ENCODE measurements around the gene SLC22A12.

The SLC22A12 gene

DNA sequence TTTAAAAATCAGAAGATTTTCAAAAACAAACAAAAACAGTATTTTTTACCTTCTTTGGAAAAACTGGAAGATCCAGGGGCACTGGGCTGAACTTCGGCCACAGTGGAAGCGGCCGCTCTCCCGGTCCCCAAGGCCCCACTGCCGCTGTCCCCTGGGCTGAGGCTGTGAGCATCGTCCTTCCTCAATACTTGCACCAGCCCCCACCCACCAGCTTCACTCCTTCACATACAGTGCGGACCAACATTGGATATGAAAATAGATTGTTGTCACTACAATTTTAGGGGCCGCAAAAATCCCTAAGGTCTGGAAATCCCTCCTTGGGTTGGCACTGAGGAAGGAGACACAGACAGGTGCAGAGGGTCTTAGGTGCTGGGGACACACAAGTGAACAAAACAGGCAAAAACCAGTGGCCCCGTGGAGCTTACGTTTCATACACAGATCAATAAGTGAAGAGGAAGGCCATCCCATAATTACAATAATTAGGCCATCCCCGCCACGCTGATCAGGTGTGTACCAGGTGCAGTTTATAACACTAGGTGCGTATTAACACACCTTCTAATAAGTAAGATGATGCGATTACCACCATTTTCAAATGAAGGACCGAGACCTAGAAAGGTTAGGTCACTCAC is 28.2 kb upstream of the SLC22A12 start:
- Histone ChIP-seq H3K9me3 (ENCODE audit: control insufficient read depth, low read length) (no peaks in the 10 kb centered on the region), H2AFZ (no peak overlapping the region), H3K36me3 (ENCODE audit: control insufficient read depth, insufficient read depth, low read length) (no peaks in the 10 kb centered on the region), H3K9ac (no peak overlapping the region), H3K4me1 (no peaks in the 10 kb centered on the region), H3K4me3 (ENCODE audit: low read depth, low read length) (no peak overlapping the region), H3K79me2 (no peaks in the 10 kb centered on the region), H3K27ac (no peak overlapping the region), H3K27me3 (ENCODE audit: control insufficient read depth, insufficient read depth, low read length) (no peaks in the 10 kb centered on the region), H3K4me2 (ENCODE audit: low read length) (no peak overlapping the region)
- TF ChIP-seq, protein P1, sequence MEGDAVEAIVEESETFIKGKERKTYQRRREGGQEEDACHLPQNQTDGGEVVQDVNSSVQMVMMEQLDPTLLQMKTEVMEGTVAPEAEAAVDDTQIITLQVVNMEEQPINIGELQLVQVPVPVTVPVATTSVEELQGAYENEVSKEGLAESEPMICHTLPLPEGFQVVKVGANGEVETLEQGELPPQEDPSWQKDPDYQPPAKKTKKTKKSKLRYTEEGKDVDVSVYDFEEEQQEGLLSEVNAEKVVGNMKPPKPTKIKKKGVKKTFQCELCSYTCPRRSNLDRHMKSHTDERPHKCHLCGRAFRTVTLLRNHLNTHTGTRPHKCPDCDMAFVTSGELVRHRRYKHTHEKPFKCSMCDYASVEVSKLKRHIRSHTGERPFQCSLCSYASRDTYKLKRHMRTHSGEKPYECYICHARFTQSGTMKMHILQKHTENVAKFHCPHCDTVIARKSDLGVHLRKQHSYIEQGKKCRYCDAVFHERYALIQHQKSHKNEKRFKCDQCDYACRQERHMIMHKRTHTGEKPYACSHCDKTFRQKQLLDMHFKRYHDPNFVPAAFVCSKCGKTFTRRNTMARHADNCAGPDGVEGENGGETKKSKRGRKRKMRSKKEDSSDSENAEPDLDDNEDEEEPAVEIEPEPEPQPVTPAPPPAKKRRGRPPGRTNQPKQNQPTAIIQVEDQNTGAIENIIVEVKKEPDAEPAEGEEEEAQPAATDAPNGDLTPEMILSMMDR (IDR thresholded peaks at IDR 0.05): no peak

DNA sequence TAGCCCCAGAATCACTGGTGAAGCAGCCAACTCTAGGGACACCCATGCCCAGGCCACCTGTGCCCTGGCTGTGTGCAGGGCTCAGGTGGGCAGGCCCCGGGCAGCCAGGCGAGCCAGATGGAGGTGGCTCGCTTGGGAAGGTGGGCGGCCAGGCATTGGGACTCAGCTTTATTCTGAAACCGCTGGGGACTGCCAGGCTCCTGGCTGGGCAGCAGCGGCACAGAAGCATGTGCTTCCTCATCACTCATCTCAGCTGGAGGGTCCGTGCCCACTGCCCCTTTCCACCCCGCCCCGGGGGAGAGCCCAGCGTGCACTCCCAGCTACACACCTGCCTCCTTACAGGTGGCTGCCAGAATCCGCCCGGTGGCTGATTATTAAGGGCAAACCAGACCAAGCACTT is 27.1 kb upstream of the SLC22A12 start:
- H3K27ac ChIP-seq: no peak overlapping the region
- no peaks in the 10 kb centered on the region for H3K27me3 ChIP-seq (ENCODE audit: control insufficient read depth, insufficient read depth, low read length)
- no peak overlapping the region for H3K9ac ChIP-seq
- H2AFZ ChIP-seq: no peak overlapping the region
- no peak overlapping the region for H3K4me3 ChIP-seq (ENCODE audit: low read depth, low read length)
- TF ChIP-seq, protein P1 (IDR thresholded peaks at IDR 0.05): no peak
- no peak overlapping the region for H3K4me2 ChIP-seq (ENCODE audit: low read length)
- H3K36me3 ChIP-seq (ENCODE audit: control insufficient read depth, insufficient read depth, low read length): no peaks in the 10 kb centered on the region
- H3K79me2 ChIP-seq: no peaks in the 10 kb centered on the region
- no peaks in the 10 kb centered on the region for H3K4me1 ChIP-seq
- H3K9me3 ChIP-seq (ENCODE audit: control insufficient read depth, low read length): no peaks in the 10 kb centered on the region

DNA sequence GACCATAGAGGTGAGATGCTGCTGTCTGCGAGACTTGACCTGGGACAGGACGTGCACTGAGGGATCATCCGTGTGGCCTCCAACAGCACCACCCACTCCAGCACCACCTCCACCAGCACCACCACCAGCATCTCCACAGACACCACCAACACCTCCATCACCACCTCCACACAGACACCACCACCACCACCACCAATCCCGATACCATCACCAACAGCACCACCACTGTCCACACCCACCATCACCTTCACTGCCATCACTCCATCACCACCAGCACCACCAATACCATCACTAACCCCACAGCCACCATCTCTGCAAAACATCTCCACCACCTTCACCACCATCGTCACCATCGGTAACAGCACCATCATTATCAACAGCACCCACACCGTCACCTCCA is 26.6 kb upstream of the SLC22A12 start:
- TF ChIP-seq, protein P1 (IDR thresholded peaks at IDR 0.05): no peak
- no peaks in the 10 kb centered on the region for H3K79me2 ChIP-seq
- no peaks in the 10 kb centered on the region for H3K36me3 ChIP-seq (ENCODE audit: control insufficient read depth, insufficient read depth, low read length)

DNA sequence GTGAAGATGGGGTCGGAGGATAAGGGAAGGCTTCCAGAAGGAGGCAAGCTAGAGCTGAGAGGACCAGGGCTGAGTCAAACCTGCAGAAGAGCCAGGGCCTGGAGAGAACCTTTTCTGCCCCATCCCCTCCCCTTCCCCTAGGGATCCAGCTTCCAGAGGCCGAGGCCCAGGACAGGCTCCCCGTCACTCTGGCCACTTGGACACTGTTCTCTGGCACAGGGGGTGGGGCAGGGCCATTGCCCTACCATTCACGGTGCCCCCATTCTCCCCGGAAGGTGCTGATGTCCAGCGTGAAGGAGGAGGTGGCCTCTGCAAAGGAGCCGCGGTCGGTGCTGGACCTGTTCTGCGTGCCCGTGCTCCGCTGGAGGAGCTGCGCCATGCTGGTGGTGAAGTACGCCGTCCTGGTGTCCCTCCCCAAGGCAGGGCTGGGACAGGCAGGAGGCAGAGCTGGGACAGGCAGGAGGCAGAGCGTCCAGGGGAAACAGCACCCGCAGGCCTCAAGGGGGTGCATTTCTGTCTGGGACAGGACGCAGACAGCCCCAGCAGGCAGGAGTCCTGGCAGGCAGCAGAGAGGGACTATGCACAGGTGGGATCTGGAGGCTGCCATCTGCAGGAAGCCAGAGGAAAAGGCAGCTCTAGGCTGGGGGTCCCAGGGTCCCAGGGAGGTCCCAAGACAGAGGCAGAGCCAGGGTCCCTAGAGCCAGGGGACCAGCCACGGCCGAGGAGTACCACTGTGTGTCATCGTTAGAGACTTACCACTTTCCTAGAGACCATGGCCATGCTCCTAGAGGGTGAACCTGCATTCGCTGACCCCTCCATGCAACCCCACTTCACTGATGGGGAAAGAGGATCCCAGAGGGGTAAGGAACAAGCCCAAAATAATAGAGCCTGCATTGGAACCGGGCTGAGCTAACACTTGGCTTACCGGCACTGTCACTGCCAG is 25.8 kb upstream of the SLC22A12 start:
- Histone ChIP-seq H2AFZ (no peak overlapping the region), H3K9me3 (ENCODE audit: control insufficient read depth, low read length) (no peaks in the 10 kb centered on the region), H3K36me3 (ENCODE audit: control insufficient read depth, insufficient read depth, low read length) (no peaks in the 10 kb centered on the region), H3K79me2 (no peaks in the 10 kb centered on the region), H3K9ac (no peak overlapping the region), H3K27me3 (ENCODE audit: control insufficient read depth, insufficient read depth, low read length) (no peaks in the 10 kb centered on the region), H3K4me3 (ENCODE audit: low read depth, low read length) (no peak overlapping the region), H3K4me1 (no peaks in the 10 kb centered on the region), H3K4me2 (ENCODE audit: low read length) (no peak overlapping the region), H3K27ac (no peak overlapping the region)
- TF ChIP-seq, protein P1 (IDR thresholded peaks at IDR 0.05): no peak

More for the DNA sequence above, 26.6 kb upstream of the SLC22A12 start:
- no peak overlapping the region for H2AFZ ChIP-seq
- H3K4me3 ChIP-seq (ENCODE audit: low read depth, low read length): no peak overlapping the region
- H3K9ac ChIP-seq: no peak overlapping the region
- H3K27ac ChIP-seq: no peak overlapping the region
- no peaks in the 10 kb centered on the region for H3K9me3 ChIP-seq (ENCODE audit: control insufficient read depth, low read length)
- no peaks in the 10 kb centered on the region for H3K4me1 ChIP-seq
- H3K27me3 ChIP-seq (ENCODE audit: control insufficient read depth, insufficient read depth, low read length): no peaks in the 10 kb centered on the region
- H3K4me2 ChIP-seq (ENCODE audit: low read length): no peak overlapping the region

Data from parathyroid adenoma (tissue), 2 donors.